Measurements from ENCODE around the gene DAZAP1.

The DAZAP1 gene

GRCh38 chr19:1373042-1373533 is 34.3 kb upstream of the DAZAP1 start:
- Histone ChIP-seq H3K4me3 (ENCODE audit: insufficient read depth, low read length, poor library complexity, severe bottlenecking) (no peak overlapping the region), H3K36me3 (ENCODE audit: low read length) (no peaks in the 10 kb centered on the region), H3K27me3 (ENCODE audit: low read length) (no peaks in the 10 kb centered on the region), H3K27ac (ENCODE audit: low read depth, low read length) (no peak overlapping the region), H3K79me2 (ENCODE audit: insufficient read depth, low read length) (no peaks in the 10 kb centered on the region), H4K20me1 (ENCODE audit: low read depth, low read length) (no peaks in the 10 kb centered on the region), H3F3A (ENCODE audit: insufficient read depth) (no peaks in the 10 kb centered on the region), H2AFZ (ENCODE audit: low read depth, low read length, severe bottlenecking) (no peak overlapping the region), H3K9ac (ENCODE audit: low read length) (no peak overlapping the region), H3K9me2 (replicated peaks; ENCODE audit: insufficient read depth, low read length) (no peaks in the 10 kb centered on the region), H3K4me2 (ENCODE audit: low read depth, low read length, poor library complexity, severe bottlenecking) (no peak overlapping the region), H3K9me3 (ENCODE audit: insufficient read depth, low read length) (no peaks in the 10 kb centered on the region)
- no peak for TF ChIP-seq EZH2phosphoT487 (conservative IDR thresholded peaks at IDR 0.05; ENCODE audit: low read length)

DNA sequence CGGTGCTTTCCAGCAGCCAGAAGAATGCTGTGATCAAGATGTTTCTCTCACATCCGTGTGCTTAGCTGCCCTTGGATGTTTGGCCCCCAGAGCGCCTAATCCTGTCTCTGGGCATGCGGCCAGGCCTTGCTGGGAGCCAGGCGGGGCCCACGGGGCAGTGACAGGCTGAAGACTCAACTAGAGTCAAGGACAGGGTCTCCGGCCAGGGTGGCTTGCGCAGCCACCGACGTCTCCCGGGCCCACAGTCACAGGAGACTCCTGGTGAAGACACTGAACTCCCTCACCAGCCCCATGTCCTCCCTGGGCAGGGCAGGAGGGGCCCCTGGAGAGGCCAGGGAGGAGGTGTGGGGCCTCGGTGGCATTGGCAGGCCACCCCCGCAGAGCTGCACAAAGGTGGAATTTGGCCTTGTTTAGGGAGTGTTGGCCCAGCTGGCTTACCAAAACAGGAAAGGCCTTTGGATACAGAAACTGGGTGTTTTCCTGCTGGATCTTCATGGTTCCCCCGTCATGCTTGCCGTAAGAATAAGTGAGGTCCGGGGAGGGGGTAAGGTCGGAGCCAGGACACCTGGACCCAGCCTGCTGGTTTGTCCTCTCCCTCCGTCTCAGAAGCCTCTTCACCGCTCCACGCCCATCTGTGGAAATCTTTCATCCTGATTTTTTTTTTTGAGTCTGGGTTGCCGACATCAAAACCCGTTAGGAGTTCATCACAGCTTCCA is 33.7 kb upstream of the DAZAP1 start:
- no peaks in the 10 kb centered on the region for H4K20me1 ChIP-seq (ENCODE audit: low read depth, low read length)
- no peaks in the 10 kb centered on the region for H3K9me2 ChIP-seq (replicated peaks; ENCODE audit: insufficient read depth, low read length)
- H3K4me3 ChIP-seq (ENCODE audit: insufficient read depth, low read length, poor library complexity, severe bottlenecking) = no peak overlapping the region
- no peaks in the 10 kb centered on the region for H3K9me3 ChIP-seq (ENCODE audit: insufficient read depth, low read length)
- no peak overlapping the region for H3K4me2 ChIP-seq (ENCODE audit: low read depth, low read length, poor library complexity, severe bottlenecking)
- no peaks in the 10 kb centered on the region for H3K79me2 ChIP-seq (ENCODE audit: insufficient read depth, low read length)
- H2AFZ ChIP-seq (ENCODE audit: low read depth, low read length, severe bottlenecking) = no peak overlapping the region
- no peak overlapping the region for H3K9ac ChIP-seq (ENCODE audit: low read length)
- no peaks in the 10 kb centered on the region for H3F3A ChIP-seq (ENCODE audit: insufficient read depth)
- H3K36me3 ChIP-seq (ENCODE audit: low read length) = no peaks in the 10 kb centered on the region
- H3K27ac ChIP-seq (ENCODE audit: low read depth, low read length) = no peak overlapping the region
- no peak for TF ChIP-seq EZH2phosphoT487 (conservative IDR thresholded peaks at IDR 0.05; ENCODE audit: low read length)
- TF ChIP-seq, protein P1, sequence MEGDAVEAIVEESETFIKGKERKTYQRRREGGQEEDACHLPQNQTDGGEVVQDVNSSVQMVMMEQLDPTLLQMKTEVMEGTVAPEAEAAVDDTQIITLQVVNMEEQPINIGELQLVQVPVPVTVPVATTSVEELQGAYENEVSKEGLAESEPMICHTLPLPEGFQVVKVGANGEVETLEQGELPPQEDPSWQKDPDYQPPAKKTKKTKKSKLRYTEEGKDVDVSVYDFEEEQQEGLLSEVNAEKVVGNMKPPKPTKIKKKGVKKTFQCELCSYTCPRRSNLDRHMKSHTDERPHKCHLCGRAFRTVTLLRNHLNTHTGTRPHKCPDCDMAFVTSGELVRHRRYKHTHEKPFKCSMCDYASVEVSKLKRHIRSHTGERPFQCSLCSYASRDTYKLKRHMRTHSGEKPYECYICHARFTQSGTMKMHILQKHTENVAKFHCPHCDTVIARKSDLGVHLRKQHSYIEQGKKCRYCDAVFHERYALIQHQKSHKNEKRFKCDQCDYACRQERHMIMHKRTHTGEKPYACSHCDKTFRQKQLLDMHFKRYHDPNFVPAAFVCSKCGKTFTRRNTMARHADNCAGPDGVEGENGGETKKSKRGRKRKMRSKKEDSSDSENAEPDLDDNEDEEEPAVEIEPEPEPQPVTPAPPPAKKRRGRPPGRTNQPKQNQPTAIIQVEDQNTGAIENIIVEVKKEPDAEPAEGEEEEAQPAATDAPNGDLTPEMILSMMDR (IDR thresholded peaks at IDR 0.05; ENCODE audit: insufficient read depth, low read length, poor library complexity, severe bottlenecking) = no peak
- H3K27me3 ChIP-seq (ENCODE audit: low read length) = no peaks in the 10 kb centered on the region

DNA sequence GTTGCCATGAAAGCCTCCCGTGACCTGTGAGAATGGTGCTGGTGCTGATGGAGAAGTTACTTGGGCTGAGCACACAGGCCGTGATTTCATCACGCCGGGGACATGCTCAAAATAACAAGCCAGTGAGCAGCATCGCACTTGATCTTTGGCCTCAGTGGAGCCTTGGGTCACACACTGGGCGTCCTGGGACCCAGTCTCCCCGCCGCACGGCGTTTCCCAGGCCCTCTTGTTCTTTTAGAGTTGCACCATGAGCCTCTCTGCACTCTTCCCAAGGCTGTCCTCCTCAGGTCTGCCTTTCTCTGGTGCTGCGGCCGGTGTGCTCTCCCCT is 33.2 kb upstream of the DAZAP1 start:
- H3K9me2 ChIP-seq (replicated peaks; ENCODE audit: insufficient read depth, low read length) = no peaks in the 10 kb centered on the region
- H3K4me3 ChIP-seq (ENCODE audit: insufficient read depth, low read length, poor library complexity, severe bottlenecking) = no peak overlapping the region
- no peaks in the 10 kb centered on the region for H3K9me3 ChIP-seq (ENCODE audit: insufficient read depth, low read length)
- no peaks in the 10 kb centered on the region for H3F3A ChIP-seq (ENCODE audit: insufficient read depth)
- H3K36me3 ChIP-seq (ENCODE audit: low read length) = no peaks in the 10 kb centered on the region
- H4K20me1 ChIP-seq (ENCODE audit: low read depth, low read length) = no peaks in the 10 kb centered on the region
- no peaks in the 10 kb centered on the region for H3K27me3 ChIP-seq (ENCODE audit: low read length)
- H3K4me2 ChIP-seq (ENCODE audit: low read depth, low read length, poor library complexity, severe bottlenecking) = no peak overlapping the region
- no peak overlapping the region for H3K9ac ChIP-seq (ENCODE audit: low read length)
- no peaks in the 10 kb centered on the region for H3K79me2 ChIP-seq (ENCODE audit: insufficient read depth, low read length)
- TF ChIP-seq, protein P1 (IDR thresholded peaks at IDR 0.05; ENCODE audit: insufficient read depth, low read length, poor library complexity, severe bottlenecking) = no peak
- no peak for TF ChIP-seq EZH2phosphoT487 (conservative IDR thresholded peaks at IDR 0.05; ENCODE audit: low read length)
- no peak overlapping the region for H3K27ac ChIP-seq (ENCODE audit: low read depth, low read length)
- H2AFZ ChIP-seq (ENCODE audit: low read depth, low read length, severe bottlenecking) = no peak overlapping the region

DNA sequence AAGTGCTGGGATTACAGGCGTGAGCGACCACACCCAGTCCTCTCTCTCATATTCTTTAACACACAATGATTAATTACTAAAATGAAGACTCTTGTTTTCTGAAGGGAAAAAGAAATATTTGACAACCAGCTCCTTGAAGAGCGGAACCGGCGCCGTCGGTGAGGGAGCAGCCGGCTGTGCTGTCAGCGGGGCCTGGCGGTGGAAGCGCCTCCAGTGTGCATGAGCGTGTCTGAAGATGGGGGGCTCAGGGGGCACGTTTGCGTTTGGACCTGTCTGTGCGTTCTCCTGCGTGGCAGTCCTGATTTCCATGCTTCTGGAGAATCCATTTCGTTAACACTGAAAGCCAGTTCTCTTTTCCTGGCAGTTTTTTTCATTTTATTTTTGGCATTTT is 31.0 kb upstream of the DAZAP1 start:
- H3K27ac ChIP-seq (ENCODE audit: low read depth, low read length) = no peak overlapping the region
- no peaks in the 10 kb centered on the region for H3K79me2 ChIP-seq (ENCODE audit: insufficient read depth, low read length)
- H3K4me3 ChIP-seq (ENCODE audit: insufficient read depth, low read length, poor library complexity, severe bottlenecking) = no peak overlapping the region
- no peaks in the 10 kb centered on the region for H3K9me2 ChIP-seq (replicated peaks; ENCODE audit: insufficient read depth, low read length)
- H3K9me3 ChIP-seq (ENCODE audit: insufficient read depth, low read length) = no peaks in the 10 kb centered on the region
- H2AFZ ChIP-seq (ENCODE audit: low read depth, low read length, severe bottlenecking) = no peak overlapping the region
- TF ChIP-seq, protein P1 (IDR thresholded peaks at IDR 0.05; ENCODE audit: insufficient read depth, low read length, poor library complexity, severe bottlenecking) = no peak
- no peak for TF ChIP-seq EZH2phosphoT487 (conservative IDR thresholded peaks at IDR 0.05; ENCODE audit: low read length)
- no peaks in the 10 kb centered on the region for H3K36me3 ChIP-seq (ENCODE audit: low read length)
- H3K27me3 ChIP-seq (ENCODE audit: low read length) = no peaks in the 10 kb centered on the region
- no peaks in the 10 kb centered on the region for H4K20me1 ChIP-seq (ENCODE audit: low read depth, low read length)
- H3K9ac ChIP-seq (ENCODE audit: low read length) = no peak overlapping the region
- no peak overlapping the region for H3K4me2 ChIP-seq (ENCODE audit: low read depth, low read length, poor library complexity, severe bottlenecking)
- H3F3A ChIP-seq (ENCODE audit: insufficient read depth) = no peaks in the 10 kb centered on the region
